Raji (cell line): ENCODE results near the gene PRND.

Source experiments
- POLR2A ChIP-seq: IDR thresholded peaks from 2 replicates; pipeline ENCODE4 v1.6.1; 2011; ENCODE audit warnings: low read depth, low read length, control low read depth; ENCODE audit not compliant: insufficient read depth

The PRND gene

DNA sequence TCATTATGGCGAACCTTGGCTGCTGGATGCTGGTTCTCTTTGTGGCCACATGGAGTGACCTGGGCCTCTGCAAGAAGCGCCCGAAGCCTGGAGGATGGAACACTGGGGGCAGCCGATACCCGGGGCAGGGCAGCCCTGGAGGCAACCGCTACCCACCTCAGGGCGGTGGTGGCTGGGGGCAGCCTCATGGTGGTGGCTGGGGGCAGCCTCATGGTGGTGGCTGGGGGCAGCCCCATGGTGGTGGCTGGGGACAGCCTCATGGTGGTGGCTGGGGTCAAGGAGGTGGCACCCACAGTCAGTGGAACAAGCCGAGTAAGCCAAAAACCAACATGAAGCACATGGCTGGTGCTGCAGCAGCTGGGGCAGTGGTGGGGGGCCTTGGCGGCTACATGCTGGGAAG, 22.5 kb upstream of the PRND start:
- TF ChIP-seq POLR2A, result no peak

DNA sequence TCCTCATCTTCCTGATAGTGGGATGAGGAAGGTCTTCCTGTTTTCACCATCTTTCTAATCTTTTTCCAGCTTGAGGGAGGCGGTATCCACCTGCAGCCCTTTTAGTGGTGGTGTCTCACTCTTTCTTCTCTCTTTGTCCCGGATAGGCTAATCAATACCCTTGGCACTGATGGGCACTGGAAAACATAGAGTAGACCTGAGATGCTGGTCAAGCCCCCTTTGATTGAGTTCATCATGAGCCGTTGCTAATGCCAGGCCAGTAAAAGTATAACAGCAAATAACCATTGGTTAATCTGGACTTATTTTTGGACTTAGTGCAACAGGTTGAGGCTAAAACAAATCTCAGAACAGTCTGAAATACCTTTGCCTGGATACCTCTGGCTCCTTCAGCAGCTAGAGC, 21.8 kb upstream of the PRND start:
- no peak for TF ChIP-seq POLR2A

DNA sequence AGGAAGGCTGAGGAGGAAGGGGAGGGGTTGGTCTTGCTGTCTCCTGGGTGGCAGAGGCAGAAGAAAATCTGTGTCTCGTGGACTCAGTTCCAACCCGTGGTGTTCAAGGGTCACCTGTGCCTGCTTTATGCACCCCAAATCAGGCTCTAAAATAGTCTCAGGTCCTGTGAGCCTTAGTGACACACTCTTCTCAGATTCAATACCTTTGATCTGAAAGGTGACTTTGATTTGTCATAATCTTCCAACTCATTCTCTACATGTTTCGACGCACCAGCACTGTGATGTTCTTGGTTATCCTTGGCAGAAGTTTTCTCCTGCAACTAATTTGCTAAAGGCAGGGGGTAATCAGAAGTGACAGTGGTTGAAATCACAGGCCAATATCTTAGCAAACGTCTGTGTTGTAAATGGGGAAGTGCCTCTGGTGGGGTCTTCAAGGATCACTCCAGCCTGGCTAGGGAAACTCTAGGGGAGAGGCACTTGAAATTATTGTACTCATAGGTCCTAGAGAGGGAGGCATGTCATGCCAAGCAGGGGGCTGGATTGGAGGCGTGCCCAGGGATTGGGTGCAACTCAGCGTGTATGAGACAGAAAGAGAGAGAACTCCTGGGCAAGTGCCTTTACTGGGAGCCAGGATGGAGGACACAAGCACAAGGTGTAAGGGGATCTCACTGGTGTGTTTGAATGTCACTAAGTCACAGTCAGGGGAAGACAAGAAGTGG, 19.0 kb upstream of the PRND start:
- TF ChIP-seq POLR2A, result no peak

DNA sequence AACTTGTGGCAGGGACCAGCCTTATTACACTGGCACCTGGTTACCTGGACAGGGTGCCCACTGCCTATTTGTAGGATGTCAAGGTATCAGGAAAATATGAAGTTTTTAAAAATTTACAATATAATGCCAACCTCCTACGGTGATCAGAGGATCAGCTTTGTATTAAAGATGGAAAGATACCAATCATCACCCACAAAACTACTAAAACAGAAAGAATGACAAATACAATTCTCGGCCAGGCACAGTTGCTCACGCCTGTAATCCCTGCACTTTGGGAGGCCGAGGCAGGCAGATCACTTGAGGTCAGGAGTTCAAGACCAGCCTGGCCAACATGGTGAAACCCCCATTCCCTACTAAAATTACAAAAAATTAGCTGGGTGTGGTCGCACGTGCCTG, 18.4 kb upstream of the PRND start:
- no peak for TF ChIP-seq POLR2A

DNA sequence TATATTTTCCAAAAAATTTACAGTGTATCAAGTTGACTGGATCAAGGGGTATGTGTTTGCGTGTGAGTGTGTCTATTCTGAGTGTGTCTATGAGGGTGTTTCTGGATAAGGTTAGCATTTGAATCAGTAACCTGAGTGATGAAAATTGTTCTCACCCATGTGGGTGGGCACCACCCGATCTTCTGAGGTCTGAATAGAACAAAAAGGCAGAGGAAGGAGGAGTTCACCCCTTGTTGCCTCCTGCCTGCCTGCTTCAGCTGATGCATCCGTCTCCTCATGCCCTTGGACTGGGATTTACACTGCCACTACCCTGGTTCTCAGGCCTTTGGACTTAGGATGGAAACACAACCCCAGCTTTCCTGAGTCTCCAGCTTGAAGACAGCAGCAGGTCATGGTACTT, 13.7 kb upstream of the PRND start:
- TF ChIP-seq POLR2A, result no peak

DNA sequence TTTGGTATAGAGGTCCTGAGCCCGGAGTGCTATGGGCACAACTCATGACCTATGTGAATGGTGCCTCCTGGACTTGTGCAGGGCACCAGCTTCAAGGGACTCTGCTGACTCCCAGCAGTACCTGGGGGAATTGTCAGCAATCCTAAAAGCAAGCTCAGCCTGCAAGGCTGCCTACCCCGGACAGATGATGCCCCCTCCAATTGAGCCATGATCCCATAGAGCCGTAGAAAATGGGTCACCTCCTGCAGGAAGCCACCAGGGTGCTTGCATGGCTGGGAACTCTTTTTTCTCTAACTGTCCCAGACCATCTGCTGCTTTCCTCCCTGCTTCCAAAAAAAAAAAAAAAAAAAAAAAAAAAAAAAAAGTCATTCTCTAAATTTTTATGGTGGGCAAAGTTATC, 12.9 kb upstream of the PRND start:
- TF ChIP-seq POLR2A, result no peak

GRCh38 chr20:4709261-4710105, 12.2 kb upstream of the PRND start:
- TF ChIP-seq POLR2A, result no peak

DNA sequence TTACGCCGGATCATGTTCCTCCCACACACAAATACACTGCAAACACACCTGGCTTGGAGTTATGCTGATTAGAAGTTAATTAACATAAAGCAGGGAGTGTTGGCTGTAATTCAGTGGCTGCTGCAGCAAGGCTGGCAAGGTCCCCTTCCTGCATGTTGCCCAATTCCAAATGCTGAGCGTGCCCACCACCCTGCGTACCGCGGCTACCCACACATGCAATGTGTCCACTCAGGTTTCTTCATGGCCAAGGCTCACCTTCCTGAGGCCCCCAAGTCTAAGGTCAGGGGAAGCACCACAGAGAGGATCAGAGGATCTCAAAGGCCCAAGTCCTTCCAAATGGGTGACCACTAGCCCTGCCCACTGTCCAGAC, 11.6 kb upstream of the PRND start:
- no peak for TF ChIP-seq POLR2A

- TF ChIP-seq POLR2A, result no peak
Measured at GRCh38 chr20:4711511-4711910, 10.2 kb upstream of the PRND start.

GRCh38 chr20:4713401-4713800, 8.3 kb upstream of the PRND start:
- no peak for TF ChIP-seq POLR2A

DNA sequence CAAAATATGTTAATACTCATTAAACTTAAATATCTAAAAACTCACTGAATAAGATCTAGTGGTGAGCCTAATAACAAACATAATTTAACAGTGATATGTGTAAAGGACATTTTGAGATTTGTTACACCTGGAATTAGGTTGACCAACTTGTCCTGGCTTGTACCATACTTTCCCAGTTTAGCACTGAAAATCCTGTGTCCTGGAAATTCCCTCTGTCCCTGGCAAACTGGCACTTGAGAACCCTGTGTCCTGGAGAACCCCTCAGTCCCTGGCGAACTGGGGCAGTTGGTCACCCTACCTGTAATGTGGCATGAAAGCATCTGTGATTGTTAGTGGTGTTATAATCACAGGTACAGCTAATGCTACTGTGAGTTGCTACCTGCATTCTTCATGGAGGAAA, 6.9 kb upstream of the PRND start:
- no peak for TF ChIP-seq POLR2A

- TF ChIP-seq POLR2A, result no peak
Measured at GRCh38 chr20:4717816-4718570, 3.7 kb upstream of the PRND start.

- TF ChIP-seq POLR2A, result no peak
Measured at GRCh38 chr20:4719190-4719589, 2.5 kb upstream of the PRND start.

DNA sequence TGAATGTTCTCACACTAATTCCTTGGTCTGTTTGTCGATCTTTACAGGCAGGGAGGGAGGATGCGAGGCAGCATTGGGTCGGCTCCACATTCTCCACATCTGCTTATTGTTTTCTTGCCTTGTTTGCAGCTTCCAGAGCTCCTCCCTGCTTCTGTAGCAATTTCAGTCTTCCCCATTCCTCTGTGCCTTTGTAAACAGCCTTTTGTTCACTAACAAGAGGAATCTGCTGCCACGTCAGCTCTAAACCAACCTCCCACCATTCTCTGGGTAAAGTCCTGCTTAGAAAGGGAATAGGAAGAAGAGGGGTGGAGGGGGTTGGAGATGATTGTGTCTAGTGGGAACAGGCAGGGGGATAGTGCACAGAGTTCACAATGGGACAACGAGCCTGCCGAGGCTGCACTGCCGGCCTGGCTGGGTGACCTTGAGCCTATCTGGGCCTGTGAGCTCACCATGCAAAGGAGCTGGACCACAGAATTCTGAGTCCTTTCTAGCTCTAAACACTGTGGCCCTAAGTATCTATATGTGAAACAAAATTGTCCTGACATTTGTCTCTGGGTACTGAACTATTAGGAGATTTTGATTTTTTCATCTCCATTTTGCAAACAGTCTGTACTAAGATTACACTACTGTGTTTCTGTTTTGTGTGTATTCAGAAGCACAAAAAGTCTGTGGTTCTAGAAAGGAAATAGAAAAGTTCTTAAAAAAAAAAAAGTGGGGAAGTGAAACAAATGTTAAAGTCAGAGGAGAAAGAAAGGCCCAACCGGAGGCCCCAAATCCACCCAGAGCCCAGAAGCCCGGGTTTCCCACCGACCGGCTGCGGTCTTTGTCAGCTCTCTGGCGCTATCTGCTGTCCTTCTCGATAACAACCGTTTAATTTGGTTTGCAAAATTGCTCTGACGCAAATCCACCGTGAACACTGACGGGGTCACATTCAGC, 1.4 kb upstream of the PRND start:
- no peak for TF ChIP-seq POLR2A

GRCh38 chr20:4720977-4721349, 746 bp upstream of the PRND start:
- TF ChIP-seq POLR2A, result no peak

- no peak for TF ChIP-seq POLR2A
Measured at GRCh38 chr20:4722571-4722970, 862 bp downstream of the PRND start.

GRCh38 chr20:4722993-4723392, 1.3 kb downstream of the PRND start:
- TF ChIP-seq POLR2A, result no peak
